GM06990 (cell line): ENCODE data around the gene PLA2G1B.

Experiments used
- DNase-seq: peaks from one replicate; pipeline ENCODE4 v3.0.0-alpha.2; 2011; ENCODE audit not compliant: insufficient read length; ENCODE audit errors: extremely low read depth
- H3K27me3 ChIP-seq: replicated peaks from 2 replicates; pipeline ENCODE4 v1.6.0; 2011; ENCODE audit warnings: low read length; ENCODE audit not compliant: control insufficient read depth, insufficient read depth
- H3K36me3 ChIP-seq: 2 replicates; pipeline ENCODE4 v1.5.1; 2011; ENCODE audit warnings: low read length; ENCODE audit not compliant: control insufficient read depth, insufficient read depth
- H3K4me3 ChIP-seq: replicated peaks from 2 replicates; pipeline ENCODE4 v1.5.1; 2011; ENCODE audit warnings: low read depth, mild to moderate bottlenecking, control low read depth, low read length
- CTCF ChIP-seq: IDR thresholded peaks from 2 replicates; pipeline ENCODE4 v1.5.1; 2011; ENCODE audit warnings: low read length, control low read depth, mild to moderate bottlenecking, inconsistent platforms; ENCODE audit not compliant: insufficient read depth, poor library complexity, severe bottlenecking

Gene PLA2G1B

GRCh38 chr12:120367233-120367923 is 39.8 kb upstream of the PLA2G1B start:
- no peak overlapping the region for H3K4me3 ChIP-seq
- no peaks in the 10 kb centered on the region for H3K36me3 ChIP-seq
- H3K27me3 ChIP-seq = peaks cover 3% of the 10 kb centered on the region
- DNase-seq = no peak
- TF ChIP-seq CTCF = peak; percentile 50

- DNase-seq = no peak
- no peaks in the 10 kb centered on the region for H3K36me3 ChIP-seq
- peaks cover 5% of the 10 kb centered on the region for H3K27me3 ChIP-seq
- no peak for TF ChIP-seq CTCF
- H3K4me3 ChIP-seq = no peak overlapping the region
Observed at GRCh38 chr12:120366845-120367232, 39.3 kb upstream of the PLA2G1B start.

DNA sequence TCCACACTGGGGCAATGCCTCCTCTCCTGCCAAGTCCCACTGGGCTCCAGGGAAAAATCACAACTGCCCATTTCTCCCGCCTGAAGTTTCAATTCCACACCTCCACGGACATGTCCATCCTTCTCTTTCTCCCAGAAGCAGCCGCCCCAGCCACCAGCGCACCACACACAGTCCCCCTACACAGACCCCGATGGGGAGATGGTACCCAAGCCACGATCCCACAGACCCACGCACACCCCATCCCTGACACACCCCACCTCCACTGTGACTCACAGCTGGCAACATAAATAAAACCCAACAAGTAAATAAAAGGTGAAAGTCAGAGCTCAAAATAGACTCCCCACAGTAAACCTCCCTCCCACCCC is 38.7 kb upstream of the PLA2G1B start:
- Histone ChIP-seq H3K4me3 (no peak overlapping the region), H3K27me3 (peaks cover 5% of the 10 kb centered on the region), H3K36me3 (no peaks in the 10 kb centered on the region)
- no peak for DNase-seq
- TF ChIP-seq CTCF = no peak

GRCh38 chr12:120365675-120366340 is 38.2 kb upstream of the PLA2G1B start:
- peaks cover 5% of the 10 kb centered on the region for H3K27me3 ChIP-seq
- H3K36me3 ChIP-seq = no peaks in the 10 kb centered on the region
- DNase-seq = no peak
- TF ChIP-seq CTCF = no peak
- H3K4me3 ChIP-seq = no peak overlapping the region

GRCh38 chr12:120364487-120364886 is 36.9 kb upstream of the PLA2G1B start:
- DNase-seq = no peak
- no peaks in the 10 kb centered on the region for H3K36me3 ChIP-seq
- peaks cover 3% of the 10 kb centered on the region for H3K27me3 ChIP-seq

More at GRCh38 chr12:120364487-120364886, 36.9 kb upstream of the PLA2G1B start:
- no peak overlapping the region for H3K4me3 ChIP-seq
- no peak for TF ChIP-seq CTCF
